GM18498 (cell line): Measurements from ENCODE around the gene SLC13A1.

Experiments
- ATAC-seq: cut with Tn5 transposase; IDR thresholded peaks from one replicate; pipeline ENCODE4 v1.9.1; 2021; ENCODE audit warnings: mild to moderate bottlenecking, moderate library complexity; ENCODE audit not compliant: unreplicated experiment

SLC13A1 gene

GRCh38 chr7:123198668-123199652 lies 809 bp downstream of the SLC13A1 start:
- no peak for ATAC-seq

DNA sequence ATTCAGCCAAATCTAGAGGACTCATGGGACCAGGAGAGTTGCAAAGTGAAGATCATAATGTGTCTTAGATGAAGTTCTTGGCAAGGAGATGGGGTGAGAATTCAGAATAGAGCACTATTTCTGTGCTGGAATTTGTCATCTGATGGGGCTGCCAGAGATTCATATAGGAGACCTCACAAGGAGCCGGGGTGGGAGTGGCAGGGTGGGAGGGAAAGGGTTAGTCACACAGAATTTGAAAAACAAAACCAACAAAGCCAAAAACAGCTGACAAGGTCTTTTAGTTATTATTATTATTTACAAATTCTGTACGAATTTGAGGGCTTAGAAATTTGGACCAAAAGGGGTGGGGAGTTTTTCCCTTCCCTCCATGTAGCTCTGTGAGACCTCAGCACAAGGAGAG lies 1.7 kb downstream of the SLC13A1 start:
- no peak for ATAC-seq

DNA sequence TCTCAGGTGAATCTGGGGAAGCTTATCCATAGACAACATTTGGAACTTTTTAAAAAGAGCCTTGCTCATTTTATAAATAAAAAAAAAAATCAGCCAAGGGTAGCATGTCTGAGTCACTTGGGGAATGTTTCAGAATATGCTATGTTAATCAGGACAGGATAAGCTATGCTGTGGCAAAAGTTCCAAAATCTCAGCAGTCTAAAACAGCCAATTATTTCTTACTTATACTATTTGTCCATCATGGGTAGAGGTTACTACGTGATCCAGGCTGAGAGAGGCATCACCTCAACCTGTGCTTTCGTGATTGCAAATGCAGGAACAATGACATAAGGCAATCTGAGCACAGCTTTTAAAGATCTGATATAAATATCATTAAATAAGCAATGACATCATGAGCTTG lies 6.5 kb downstream of the SLC13A1 start:
- no peak for ATAC-seq

DNA sequence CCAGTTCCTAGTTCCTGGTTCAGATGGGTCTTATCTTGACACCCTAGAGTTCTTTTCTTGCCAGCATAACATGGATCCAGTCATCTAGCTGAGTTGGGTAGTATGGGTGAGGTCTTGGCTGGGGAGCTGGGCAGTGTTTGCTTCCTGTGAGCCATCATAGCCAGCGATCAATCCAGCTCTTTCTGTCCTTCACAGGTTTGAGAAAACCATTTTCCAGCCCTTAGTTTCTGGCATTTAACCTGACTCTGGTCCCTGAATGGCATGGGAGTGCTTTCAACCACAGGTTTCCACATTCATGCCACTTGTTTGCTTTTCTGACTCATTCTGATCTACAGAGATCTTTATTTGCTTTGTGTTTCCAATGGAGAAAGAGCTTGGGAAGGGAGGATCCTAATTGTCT lies 8.6 kb downstream of the SLC13A1 start:
- ATAC-seq: no peak

DNA sequence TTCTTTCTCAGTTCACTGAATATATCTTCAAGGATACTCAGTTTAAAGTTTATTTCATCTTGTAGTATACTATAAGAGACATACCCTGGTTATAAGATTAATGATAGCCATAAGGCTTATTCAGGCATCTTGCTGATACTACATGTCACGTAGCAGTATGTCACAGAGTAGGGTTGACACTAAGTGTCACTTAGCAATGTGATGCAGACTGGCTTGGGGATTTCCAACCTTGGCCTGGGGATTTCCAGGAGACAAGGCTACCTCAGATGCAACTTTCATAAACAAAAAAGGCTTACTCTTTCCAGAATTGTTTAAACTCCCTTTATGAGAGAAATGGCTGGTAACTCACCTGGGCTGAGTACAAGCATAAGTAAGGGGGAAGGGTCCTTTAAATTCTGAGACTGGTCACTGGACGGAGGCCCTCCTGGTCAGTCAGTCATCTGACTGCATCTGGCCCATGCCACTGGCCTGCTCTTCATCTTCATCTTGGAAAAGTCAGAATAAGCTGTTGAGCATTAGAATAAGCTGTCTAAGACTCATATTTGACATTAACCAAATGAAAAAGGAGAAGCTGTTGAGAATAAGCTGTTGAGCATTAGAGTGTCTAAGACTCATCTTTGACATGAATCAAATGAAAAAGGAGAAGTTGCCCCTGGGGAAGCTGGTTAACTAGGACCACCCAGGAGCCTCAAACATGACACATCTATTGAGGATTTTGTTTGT lies 9.5 kb downstream of the SLC13A1 start:
- peak; percentile 92 for ATAC-seq

- no peak for ATAC-seq
Observed at GRCh38 chr7:123185756-123186155, 14.0 kb downstream of the SLC13A1 start.

DNA sequence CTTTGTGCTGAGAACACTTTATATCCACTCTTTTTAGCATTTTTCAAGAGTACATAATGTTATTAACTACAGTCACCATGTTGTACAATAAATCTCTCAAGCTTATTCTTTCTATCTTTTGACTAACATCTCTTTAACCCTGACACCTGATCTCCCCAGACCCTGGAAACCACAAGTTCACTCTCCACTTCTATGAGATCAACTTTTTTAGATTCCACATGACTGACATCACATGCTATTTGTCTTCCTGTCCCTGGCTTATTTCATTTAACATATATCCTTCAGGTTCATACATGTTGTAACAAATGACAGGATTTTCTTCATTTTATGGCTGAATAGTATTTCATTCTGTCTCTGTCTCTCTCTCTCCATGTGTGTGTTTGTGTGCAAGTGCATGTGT lies 15.5 kb downstream of the SLC13A1 start:
- no peak for ATAC-seq

GRCh38 chr7:123183431-123183830 lies 16.3 kb downstream of the SLC13A1 start:
- no peak for ATAC-seq

DNA sequence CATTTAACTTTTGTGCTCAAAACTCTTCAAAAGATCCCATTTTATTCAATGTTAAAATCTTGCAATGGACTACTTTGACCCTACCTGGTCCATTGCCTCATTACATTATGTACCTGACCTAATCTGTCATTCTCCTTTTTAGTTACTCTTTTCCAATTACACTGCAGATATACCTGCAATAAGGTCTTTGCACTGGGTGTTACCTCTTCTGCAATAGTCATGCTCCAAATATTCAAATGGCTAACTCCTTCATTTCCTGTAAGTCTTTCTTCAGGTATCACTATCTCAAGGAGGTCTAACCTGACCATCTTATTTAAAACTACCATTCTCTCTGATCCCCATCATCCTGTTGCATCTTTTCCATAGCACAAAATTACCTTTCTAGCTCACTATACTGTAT lies 22.3 kb downstream of the SLC13A1 start:
- no peak for ATAC-seq

DNA sequence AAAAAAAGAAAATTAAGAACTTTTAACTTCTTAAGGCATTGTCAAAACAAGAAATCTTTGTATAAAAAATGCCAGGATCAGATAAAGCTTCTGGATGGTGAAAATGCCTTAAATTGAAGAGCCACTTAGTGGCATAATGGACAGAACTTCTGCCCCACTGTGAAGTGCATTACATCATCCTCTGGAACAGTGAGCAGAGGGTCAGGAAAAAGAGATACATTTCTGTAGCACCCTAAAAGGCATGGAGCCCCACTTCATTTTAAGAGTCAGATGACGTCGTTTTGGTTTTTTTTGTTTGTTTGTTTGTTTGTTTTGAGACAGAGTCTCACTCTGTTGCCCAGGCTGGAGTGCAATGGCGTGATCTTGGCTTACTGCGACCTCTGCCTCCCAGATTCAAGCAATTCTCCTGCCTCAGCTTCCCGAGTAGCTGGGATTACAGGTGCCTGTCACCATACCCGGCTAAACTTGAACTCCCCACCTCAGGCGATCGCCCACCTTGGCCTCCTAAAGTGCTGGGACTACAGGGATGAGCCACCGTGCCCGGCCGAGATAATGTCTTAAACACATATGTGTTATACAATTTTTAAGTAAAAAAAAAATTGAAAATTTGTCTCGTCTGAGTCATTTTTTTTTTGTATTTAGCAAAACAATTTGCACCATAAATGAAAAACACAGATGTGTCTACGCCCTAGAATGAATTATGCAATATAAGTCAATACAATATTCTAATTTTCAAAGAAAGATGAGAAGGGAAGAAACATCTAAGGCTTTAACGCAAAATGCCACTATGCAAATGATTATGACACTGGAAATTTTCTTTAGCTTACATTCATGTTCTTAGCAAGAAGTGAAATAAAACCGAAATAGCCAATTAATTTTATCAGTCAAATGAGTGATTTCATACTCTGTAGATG lies 29.2 kb downstream of the SLC13A1 start:
- ATAC-seq: no peak

GRCh38 chr7:123169065-123169464 lies 30.7 kb downstream of the SLC13A1 start:
- no peak for ATAC-seq

- ATAC-seq: no peak
Observed at GRCh38 chr7:123157606-123158005, 42.2 kb downstream of the SLC13A1 start.

DNA sequence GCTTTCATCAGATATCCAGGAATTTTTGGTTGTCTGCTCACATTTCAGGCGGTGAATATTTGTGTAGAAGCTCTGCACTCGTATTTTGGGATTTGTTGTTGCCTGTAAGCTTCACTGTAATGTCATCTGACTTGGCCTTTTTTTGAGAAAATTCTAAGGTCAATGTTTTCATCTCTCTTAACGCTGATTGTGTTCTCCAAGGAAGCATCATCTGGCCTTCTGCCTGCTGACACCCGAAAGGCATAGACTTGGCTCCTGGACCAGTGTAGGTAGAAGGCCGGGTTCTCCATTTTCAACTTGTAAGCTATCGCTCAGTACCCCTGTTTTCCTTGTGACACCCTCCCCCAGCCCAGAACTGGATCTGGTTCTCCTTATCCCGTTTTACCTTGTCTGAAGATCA lies 44.2 kb downstream of the SLC13A1 start:
- ATAC-seq: no peak

GRCh38 chr7:123154231-123154860 lies 45.4 kb downstream of the SLC13A1 start:
- peak; percentile 98 for ATAC-seq

GRCh38 chr7:123151443-123151842 lies 48.3 kb downstream of the SLC13A1 start:
- no peak for ATAC-seq

- ATAC-seq: no peak
Observed at GRCh38 chr7:123148813-123149212, 51.0 kb downstream of the SLC13A1 start.

DNA sequence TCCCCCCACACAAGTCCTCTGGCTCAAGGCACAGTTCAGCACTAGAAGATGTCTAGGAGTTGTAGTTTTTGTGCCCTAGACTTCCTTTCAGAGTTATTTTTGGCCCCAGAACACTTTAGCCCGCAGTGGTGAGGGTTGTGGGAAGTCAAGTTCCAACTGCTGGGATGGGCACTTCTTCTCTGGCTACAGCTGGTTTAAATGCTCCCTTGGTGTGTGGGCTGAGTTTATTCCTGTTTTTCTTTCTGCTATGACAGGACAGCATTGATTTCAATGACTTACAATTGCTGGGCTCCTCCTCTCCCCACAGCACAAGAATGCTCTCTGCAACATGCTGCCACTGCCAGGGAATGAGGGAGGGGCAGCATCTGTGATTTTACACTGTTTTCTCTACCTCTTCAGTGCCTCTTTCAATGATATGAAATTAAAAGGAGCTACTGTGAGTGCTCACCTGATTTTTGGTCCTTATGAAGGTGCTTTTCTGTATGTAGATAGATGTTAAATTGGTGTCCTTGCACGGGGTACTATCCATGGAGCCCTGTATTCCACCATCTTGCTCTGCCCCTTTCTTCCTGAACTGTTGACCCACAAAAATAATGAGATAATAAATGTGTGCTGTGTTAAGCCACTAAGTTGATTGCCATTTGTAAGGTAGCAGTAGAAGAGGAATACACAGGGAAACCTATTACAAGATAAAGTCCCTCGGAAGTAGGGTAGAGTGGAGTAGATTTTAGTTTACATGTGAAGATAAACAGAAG lies 56.3 kb downstream of the SLC13A1 start:
- no peak for ATAC-seq

GRCh38 chr7:123140561-123140960 lies 59.2 kb downstream of the SLC13A1 start:
- no peak for ATAC-seq

DNA sequence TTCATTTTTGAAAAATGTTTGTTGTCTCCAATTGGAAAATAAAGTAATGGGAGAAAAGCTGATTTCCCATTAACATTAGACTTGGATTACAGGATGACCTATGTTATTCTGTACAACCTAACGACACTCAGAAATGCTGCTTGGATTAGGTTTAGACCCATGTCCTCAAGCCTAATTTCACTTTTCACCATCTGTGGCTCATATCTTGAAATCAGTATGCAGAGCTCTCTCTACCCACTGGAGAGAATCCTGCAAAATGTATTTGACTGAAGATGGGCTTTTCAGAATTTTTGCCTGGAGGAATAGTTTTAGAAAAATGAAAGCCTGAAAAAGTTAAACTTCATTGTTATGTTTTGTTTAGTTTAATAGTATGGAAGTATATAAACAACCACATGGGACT lies 63.8 kb downstream of the SLC13A1 start:
- no peak for ATAC-seq

DNA sequence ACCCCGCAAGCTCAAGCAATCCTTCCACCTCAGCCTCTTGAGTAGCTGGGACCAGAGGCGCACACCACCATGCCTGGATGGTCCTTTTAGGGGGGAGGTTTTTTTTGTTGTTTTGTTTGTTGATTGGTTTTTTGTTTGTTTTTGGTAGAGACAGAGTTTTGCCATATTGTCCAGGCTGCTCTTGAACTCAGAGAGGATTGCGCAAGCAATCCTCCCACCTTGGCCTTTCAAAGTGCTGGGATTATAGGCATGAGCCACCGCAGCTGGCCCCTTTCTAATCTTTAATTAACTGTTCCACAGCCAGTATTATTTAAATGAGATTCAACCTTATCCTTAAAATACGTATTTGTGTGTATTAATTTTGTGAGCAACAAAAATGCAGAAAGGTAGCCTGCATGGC lies 65.8 kb downstream of the SLC13A1 start:
- ATAC-seq: no peak
